Smooth muscle cell (in vitro differentiated cells): ENCODE results near the gene PCA3. TPM values are rescaled to one million over a fixed set of nuclear protein-coding genes. Genes with fewer than 3 reads are reported as not detected.

Experiments
- DNase-seq: peaks from one replicate; lab custom pipeline; 2025; ENCODE audit not compliant: unreplicated experiment; lab: John Stamatoyannopoulos, UW
- H2AFZ ChIP-seq: fragments of 200-600 bp; sonication (generic); 2 replicates; pipeline ENCODE4 v1.6.0; 2016; ENCODE audit warnings: antibody characterized with exemption, low read depth, mild to moderate bottlenecking
- H3F3A ChIP-seq: fragments of 200-600 bp; sonication (generic); 2 replicates; pipeline ENCODE4 v1.6.0; 2017; ENCODE audit warnings: antibody characterized with exemption, low read depth
- H3K27ac ChIP-seq: fragments of 200-600 bp; sonication (generic); 2 replicates; pipeline ENCODE4 v1.5.1; 2016; ENCODE audit warnings: low read depth, mild to moderate bottlenecking
- H3K27me3 ChIP-seq: fragments of 200-600 bp; sonication (generic); 2 replicates; pipeline ENCODE4 v1.6.1; 2016; ENCODE audit warnings: low read depth, mild to moderate bottlenecking
- H3K36me3 ChIP-seq: fragments of 200-600 bp; sonication (generic); 2 replicates; pipeline ENCODE4 v1.5.1; 2016; ENCODE audit warnings: low read depth
- H3K4me1 ChIP-seq: fragments of 200-600 bp; sonication (generic); 2 replicates; pipeline ENCODE4 v1.5.1; 2016; ENCODE audit warnings: low read depth
- H3K4me2 ChIP-seq: fragments of 200-600 bp; sonication (generic); 2 replicates; pipeline ENCODE4 v1.6.0; 2016; ENCODE audit warnings: mild to moderate bottlenecking
- H3K4me3 ChIP-seq: fragments of 200-600 bp; sonication (generic); 2 replicates; pipeline ENCODE4 v1.5.1; 2016; ENCODE audit warnings: mild to moderate bottlenecking
- H3K79me2 ChIP-seq: fragments of 200-600 bp; sonication (generic); 2 replicates; pipeline ENCODE4 v1.6.0; 2016; ENCODE audit warnings: low read depth, mild to moderate bottlenecking
- H3K9ac ChIP-seq: fragments of 200-600 bp; sonication (generic); 2 replicates; pipeline ENCODE4 v1.6.0; 2016; ENCODE audit warnings: low read depth
- H3K9me3 ChIP-seq: fragments of 200-600 bp; sonication (generic); replicated peaks from 2 replicates; pipeline ENCODE4 v1.5.1; 2016; ENCODE audit warnings: low read depth
- H4K20me1 ChIP-seq: fragments of 200-600 bp; sonication (generic); 2 replicates; pipeline ENCODE4 v1.6.0; 2016; ENCODE audit warnings: low read depth
- WGBS: methylation state at CpG from one replicate; pipeline ENCODE4 v1.1.7; 2016; ENCODE audit warnings: low lambda C conversion rate; 5-methylcytosine and 5-hydroxymethylcytosine counted together
- polyA plus RNA-seq: library from polyadenylated mRNA; unstranded; fragments of >200 nt; fragmentation: Nextera tagmentation; extraction: Ambion mirVana; gene quantifications from 2 replicates; pipeline ENCODE4 v1.2.1, GENCODE V29; 2016
- total RNA-seq: library from RNA; depleted of rRNA; stranded (reverse); fragments of >200 nt; gene quantifications from 2 replicates; pipeline ENCODE4 v1.2.3, GENCODE V29; 2014
- TF ChIP-seq, protein P1 (sequence below): fragments of 200-600 bp; sonication (generic); IDR thresholded peaks from 2 replicates; pipeline ENCODE4 v1.5.1; 2017; ENCODE audit warnings: borderline replicate concordance, mild to moderate bottlenecking, antibody characterized with exemption; ENCODE audit not compliant: insufficient read depth, poor library complexity, severe bottlenecking

Gene PCA3
- total and polyA plus RNA-seq, 2 experiments from 2014 or later = 0.30 TPM; not detected in 1

DNA sequence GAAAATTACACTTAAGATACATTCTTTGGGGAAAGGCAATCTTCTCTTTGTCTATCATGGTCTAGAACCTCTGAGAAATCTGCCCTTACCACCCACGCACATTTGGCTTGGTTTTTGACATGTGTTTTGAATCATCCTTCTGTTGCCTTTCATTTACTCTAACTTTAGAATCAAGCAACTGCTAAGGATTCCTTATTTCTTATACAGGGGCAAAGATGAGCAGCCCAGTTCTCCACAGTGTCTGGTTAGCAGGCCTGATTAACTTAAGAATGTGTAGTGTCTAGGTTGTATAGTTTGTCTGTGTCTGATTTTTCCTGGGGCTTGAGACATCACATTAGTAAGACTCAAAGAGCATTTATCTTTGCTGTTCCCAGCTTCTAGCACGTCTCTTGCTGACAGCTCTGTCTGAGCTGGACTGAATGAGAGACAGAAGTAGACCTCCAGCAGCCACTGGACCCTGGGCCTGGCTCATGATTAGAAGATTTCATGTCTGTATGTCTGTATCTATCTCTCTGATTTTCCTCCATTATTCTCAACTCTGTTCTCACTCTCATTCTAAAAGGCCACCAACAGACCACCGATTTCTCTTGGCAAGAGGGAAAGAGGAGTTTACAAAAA lies 31.8 kb upstream of the PCA3 start:
- no peak overlapping the region for H2AFZ ChIP-seq
- no peak overlapping the region for H3K4me3 ChIP-seq
- no peaks in the 10 kb centered on the region for H3K9me3 ChIP-seq
- H4K20me1 ChIP-seq = no peaks in the 10 kb centered on the region
- no peaks in the 10 kb centered on the region for H3F3A ChIP-seq
- no peaks in the 10 kb centered on the region for H3K36me3 ChIP-seq
- no peaks in the 10 kb centered on the region for H3K79me2 ChIP-seq
- peak overlapping the region; percentile 75 for H3K27ac ChIP-seq
- peaks cover 5% of the 10 kb centered on the region for H3K27me3 ChIP-seq
- no peak for DNase-seq
- no peaks in the 10 kb centered on the region for H3K4me1 ChIP-seq
- TF ChIP-seq, protein P1, sequence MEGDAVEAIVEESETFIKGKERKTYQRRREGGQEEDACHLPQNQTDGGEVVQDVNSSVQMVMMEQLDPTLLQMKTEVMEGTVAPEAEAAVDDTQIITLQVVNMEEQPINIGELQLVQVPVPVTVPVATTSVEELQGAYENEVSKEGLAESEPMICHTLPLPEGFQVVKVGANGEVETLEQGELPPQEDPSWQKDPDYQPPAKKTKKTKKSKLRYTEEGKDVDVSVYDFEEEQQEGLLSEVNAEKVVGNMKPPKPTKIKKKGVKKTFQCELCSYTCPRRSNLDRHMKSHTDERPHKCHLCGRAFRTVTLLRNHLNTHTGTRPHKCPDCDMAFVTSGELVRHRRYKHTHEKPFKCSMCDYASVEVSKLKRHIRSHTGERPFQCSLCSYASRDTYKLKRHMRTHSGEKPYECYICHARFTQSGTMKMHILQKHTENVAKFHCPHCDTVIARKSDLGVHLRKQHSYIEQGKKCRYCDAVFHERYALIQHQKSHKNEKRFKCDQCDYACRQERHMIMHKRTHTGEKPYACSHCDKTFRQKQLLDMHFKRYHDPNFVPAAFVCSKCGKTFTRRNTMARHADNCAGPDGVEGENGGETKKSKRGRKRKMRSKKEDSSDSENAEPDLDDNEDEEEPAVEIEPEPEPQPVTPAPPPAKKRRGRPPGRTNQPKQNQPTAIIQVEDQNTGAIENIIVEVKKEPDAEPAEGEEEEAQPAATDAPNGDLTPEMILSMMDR = no peak
- 24% methylated on average over 3 of the region's 3 CpGs for WGBS
- no peak overlapping the region for H3K9ac ChIP-seq
- H3K4me2 ChIP-seq = peak overlapping the region; percentile 13

DNA sequence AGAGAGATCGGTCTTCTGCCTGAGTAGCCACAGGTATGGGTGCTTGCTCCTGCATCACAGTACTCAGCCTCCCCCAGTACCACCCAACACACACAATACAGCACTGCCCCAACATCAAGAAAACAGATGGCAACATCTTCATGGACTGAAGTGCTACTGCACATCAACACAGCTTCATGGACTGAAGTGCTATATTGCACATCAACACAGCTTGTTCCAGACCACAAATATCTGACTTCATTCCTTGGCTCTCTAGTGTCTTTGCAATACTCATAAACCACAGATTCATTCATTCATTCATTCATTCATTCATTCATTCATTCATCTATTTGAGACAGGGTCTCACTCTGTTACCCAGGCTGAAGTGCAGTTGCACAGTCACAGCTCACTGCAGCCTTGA lies 31.1 kb upstream of the PCA3 start:
- Histone ChIP-seq H3K36me3 (no peaks in the 10 kb centered on the region), H3K9me3 (no peaks in the 10 kb centered on the region), H3K4me2 (peak overlapping the region; percentile 13), H3K79me2 (no peaks in the 10 kb centered on the region), H3K27ac (peak overlapping the region; percentile 75), H4K20me1 (no peaks in the 10 kb centered on the region), H3K4me3 (no peak overlapping the region), H3K27me3 (peaks cover 11% of the 10 kb centered on the region), H2AFZ (no peak overlapping the region), H3K9ac (no peak overlapping the region), H3F3A (no peaks in the 10 kb centered on the region), H3K4me1 (no peaks in the 10 kb centered on the region)
- no peak for DNase-seq
- TF ChIP-seq, protein P1 = no peak
- 100% methylated on average over 1 of the region's 1 CpG for WGBS

DNA sequence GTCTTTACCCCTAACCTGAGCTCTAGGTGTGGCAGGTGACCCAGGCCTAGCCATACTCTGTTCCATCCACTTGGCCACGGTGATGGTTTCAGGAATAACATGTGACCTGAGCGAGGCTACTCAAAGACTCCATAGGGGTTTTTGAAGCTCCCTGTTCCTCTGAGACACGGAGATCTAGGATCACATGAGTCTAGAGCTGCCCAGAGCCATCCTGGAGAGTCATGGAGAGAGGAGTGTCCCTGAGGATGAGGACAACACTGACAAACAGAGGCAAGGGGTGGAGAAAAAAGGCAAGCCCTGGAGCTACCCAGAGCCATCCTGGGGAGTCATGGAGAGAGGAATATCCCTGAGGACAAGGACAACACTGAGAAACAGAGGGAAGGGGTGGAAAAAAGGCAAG lies 29.5 kb upstream of the PCA3 start:
- TF ChIP-seq, protein P1 = no peak
- Histone ChIP-seq H4K20me1 (no peaks in the 10 kb centered on the region), H3K27me3 (peaks cover 13% of the 10 kb centered on the region), H3K4me2 (no peak overlapping the region), H2AFZ (no peak overlapping the region), H3K9ac (no peak overlapping the region), H3K36me3 (no peaks in the 10 kb centered on the region), H3K9me3 (no peaks in the 10 kb centered on the region), H3K4me3 (no peak overlapping the region), H3K4me1 (no peaks in the 10 kb centered on the region), H3K79me2 (no peaks in the 10 kb centered on the region), H3K27ac (no peak overlapping the region), H3F3A (no peaks in the 10 kb centered on the region)
- WGBS = 91% methylated on average over 3 of the region's 3 CpGs
- DNase-seq = no peak
